Measurements from ENCODE around the gene ATP11A. TPM values are rescaled to one million over a fixed set of nuclear protein-coding genes. Genes with fewer than 3 reads are reported as not detected.

ATP11A gene
- total and polyA plus RNA-seq, 9 of the 15 experiments (the other 6 are each of a cell fraction or from before 2014, with no cell fraction given), result 0.38 to 34.2 (median 4.2) TPM

GRCh38 chr13:112868308-112868707 lies 178.5 kb downstream of the ATP11A start:
- no TSS peak for BruUV-seq (replicated peaks)
- Histone ChIP-seq H3K4me2 (ENCODE audit: insufficient read depth, low read length) (no peak overlapping the region), H3K9me1 (ENCODE audit: control insufficient read depth, insufficient read depth, low read length) (no peaks in the 10 kb centered on the region), H4K20me1 (replicated peaks; ENCODE audit: control insufficient read depth, insufficient read depth, low read length) (no peaks in the 10 kb centered on the region), H3K4me1 (replicated peaks in 1 of 2; ENCODE audit: control insufficient read depth in 2 of 2, insufficient read depth in 2 of 2, low read length in 2 of 2) (peaks cover 0 to 9% of the 10 kb centered on the region in 2 experiments; a peak in 2 of 5 replicates), H3K27me3 (ENCODE audit: control insufficient read depth in 2 of 2, insufficient read depth in 2 of 2, low read length in 2 of 2) (no peaks in the 10 kb centered on the region), H2AFZ (ENCODE audit: low read depth, low read length) (no peak overlapping the region), H3K79me2 (ENCODE audit: control insufficient read depth, insufficient read depth, low read length) (no peaks in the 10 kb centered on the region), H3K4me3 (no peak overlapping the region), H3K9ac (ENCODE audit: insufficient read depth in 1 of 2, low read depth in 2 of 2, low read length in 2 of 2) (no peak overlapping the region), H3K36me3 (ENCODE audit: control insufficient read depth, insufficient read depth, low read length) (peaks cover 5% of the 10 kb centered on the region; the same call in 2 of the 3 replicates), H3K27ac (ENCODE audit: extremely low read depth, low read depth, low read length) (no peak overlapping the region), H3K9me3 (replicated peaks; ENCODE audit: control insufficient read depth, insufficient read depth, low read depth, low read length) (no peaks in the 10 kb centered on the region)
- intact Hi-C loops (cut with micrococcal nuclease) (no loop called here), in situ Hi-C loops (cut with MboI) (no loop called here)
- 84% methylated on average over 3 of the region's 5 CpGs for WGBS (ENCODE audit: insufficient coverage, low coverage, missing lambda C conversion rate)
- CTCF ChIA-PET (ENCODE audit: low intra/inter-chr PET ratio), result no interaction called here
- ATAC-seq, result no peak
- FAIRE-seq, result no peak
- POLR2A ChIA-PET, result no interaction called here
- no peak for DNase-seq (ENCODE audit: extremely low read depth in 1 of 4, low spot score in 3 of 4)
- no peak for TF ChIP-seq ESRRB (CRISPR knock-in tag; IDR thresholded peaks at IDR 0.05; ENCODE audit: borderline replicate concordance)
- no peak for TF ChIP-seq FOXA3 (CRISPR knock-in tag; conservative IDR thresholded peaks at IDR 0.05 in 1 of 2, IDR thresholded peaks at IDR 0.05 in 1 of 2)
- no peak for TF ChIP-seq SMARCA5 (IDR thresholded peaks at IDR 0.05)
- TF ChIP-seq GATAD2B (IDR thresholded peaks at IDR 0.05; ENCODE audit: borderline replicate concordance), result no peak
- no peak for TF ChIP-seq RBM17 (IDR thresholded peaks at IDR 0.05; ENCODE audit: borderline replicate concordance, low read depth, low read length)
- no peak for TF ChIP-seq RBFOX2 (IDR thresholded peaks at IDR 0.05; ENCODE audit: low read depth, low read length)
- no peak for TF ChIP-seq SIRT6 (IDR thresholded peaks at IDR 0.05; ENCODE audit: low read depth, low read length)
- no peak for TF ChIP-seq FOXJ3 (CRISPR knock-in tag; IDR thresholded peaks at IDR 0.05)
- TF ChIP-seq ZNF584 (CRISPR knock-in tag; IDR thresholded peaks at IDR 0.05; ENCODE audit: low read depth), result no peak
- TF ChIP-seq ARID2 (IDR thresholded peaks at IDR 0.05), result no peak
- no peak for TF ChIP-seq ZNF655 (CRISPR knock-in tag; IDR thresholded peaks at IDR 0.05)
- TF ChIP-seq MYBL2 (IDR thresholded peaks at IDR 0.05; ENCODE audit: low read depth), result no peak
- TF ChIP-seq MYBL2 (CRISPR knock-in tag; IDR thresholded peaks at IDR 0.05; ENCODE audit: borderline replicate concordance), result no peak
- no peak for TF ChIP-seq CEBPG (CRISPR knock-in tag; IDR thresholded peaks at IDR 0.05)
- no peak for TF ChIP-seq CEBPG (tag; conservative IDR thresholded peaks at IDR 0.05 in 1 of 2, IDR thresholded peaks at IDR 0.05 in 1 of 2)
- no peak for TF ChIP-seq ATF7 (IDR thresholded peaks at IDR 0.05)
- TF ChIP-seq ARID3B (CRISPR knock-in tag; IDR thresholded peaks at IDR 0.05; ENCODE audit: borderline replicate concordance), result no peak
- TF ChIP-seq, protein P1, sequence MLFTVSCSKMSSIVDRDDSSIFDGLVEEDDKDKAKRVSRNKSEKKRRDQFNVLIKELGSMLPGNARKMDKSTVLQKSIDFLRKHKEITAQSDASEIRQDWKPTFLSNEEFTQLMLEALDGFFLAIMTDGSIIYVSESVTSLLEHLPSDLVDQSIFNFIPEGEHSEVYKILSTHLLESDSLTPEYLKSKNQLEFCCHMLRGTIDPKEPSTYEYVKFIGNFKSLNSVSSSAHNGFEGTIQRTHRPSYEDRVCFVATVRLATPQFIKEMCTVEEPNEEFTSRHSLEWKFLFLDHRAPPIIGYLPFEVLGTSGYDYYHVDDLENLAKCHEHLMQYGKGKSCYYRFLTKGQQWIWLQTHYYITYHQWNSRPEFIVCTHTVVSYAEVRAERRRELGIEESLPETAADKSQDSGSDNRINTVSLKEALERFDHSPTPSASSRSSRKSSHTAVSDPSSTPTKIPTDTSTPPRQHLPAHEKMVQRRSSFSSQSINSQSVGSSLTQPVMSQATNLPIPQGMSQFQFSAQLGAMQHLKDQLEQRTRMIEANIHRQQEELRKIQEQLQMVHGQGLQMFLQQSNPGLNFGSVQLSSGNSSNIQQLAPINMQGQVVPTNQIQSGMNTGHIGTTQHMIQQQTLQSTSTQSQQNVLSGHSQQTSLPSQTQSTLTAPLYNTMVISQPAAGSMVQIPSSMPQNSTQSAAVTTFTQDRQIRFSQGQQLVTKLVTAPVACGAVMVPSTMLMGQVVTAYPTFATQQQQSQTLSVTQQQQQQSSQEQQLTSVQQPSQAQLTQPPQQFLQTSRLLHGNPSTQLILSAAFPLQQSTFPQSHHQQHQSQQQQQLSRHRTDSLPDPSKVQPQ (CRISPR knock-in tag; IDR thresholded peaks at IDR 0.05; ENCODE audit: borderline replicate concordance), result no peak
